Activated T-cell treated with anti-CD3 and anti-CD28 coated beads, Interleukin-2, amount 50 U/mL, for 4 hours (primary cell): ENCODE results near the gene BAG2. TPM values are rescaled to one million over a fixed set of nuclear protein-coding genes. Genes with fewer than 3 reads are reported as not detected.

Experiments
- ATAC-seq, 2 donors: fragments of 200-7000 bp; cut with Tn5 transposase; one replicate each; pipeline ENCODE4 v1.10.0; 2021
- DNase-seq: peaks from one replicate; pipeline ENCODE4 v3.0.0-alpha.2; 2020
- H3K27me3 Mint-ChIP-seq: one replicate; pipeline ENCODE4 v1.8.0; 2021; ENCODE audit warnings: low read depth, mixed read lengths
- H3K36me3 Mint-ChIP-seq: one replicate; pipeline ENCODE4 v1.8.0; 2022; ENCODE audit warnings: mixed read lengths; ENCODE audit not compliant: insufficient read depth
- H3K4me1 Mint-ChIP-seq: one replicate; pipeline ENCODE4 v1.8.0; 2021; ENCODE audit warnings: low read depth, mixed read lengths
- H3K4me3 Mint-ChIP-seq: one replicate; pipeline ENCODE4 v1.8.0; 2021; ENCODE audit warnings: mild to moderate bottlenecking, moderate library complexity, mixed read lengths
- H3K9me3 Mint-ChIP-seq: one replicate; pipeline ENCODE4 v1.8.0; 2021; ENCODE audit warnings: mixed read lengths
- total RNA-seq, 3 donors: library from RNA; stranded (reverse); gene quantifications; one replicate each; pipeline ENCODE4 v1.2.1, GENCODE V29; 2021

BAG2 gene
- 1 to 10 TPM; 6.3 to 7.2 (median 6.9) TPM for total RNA-seq

DNA sequence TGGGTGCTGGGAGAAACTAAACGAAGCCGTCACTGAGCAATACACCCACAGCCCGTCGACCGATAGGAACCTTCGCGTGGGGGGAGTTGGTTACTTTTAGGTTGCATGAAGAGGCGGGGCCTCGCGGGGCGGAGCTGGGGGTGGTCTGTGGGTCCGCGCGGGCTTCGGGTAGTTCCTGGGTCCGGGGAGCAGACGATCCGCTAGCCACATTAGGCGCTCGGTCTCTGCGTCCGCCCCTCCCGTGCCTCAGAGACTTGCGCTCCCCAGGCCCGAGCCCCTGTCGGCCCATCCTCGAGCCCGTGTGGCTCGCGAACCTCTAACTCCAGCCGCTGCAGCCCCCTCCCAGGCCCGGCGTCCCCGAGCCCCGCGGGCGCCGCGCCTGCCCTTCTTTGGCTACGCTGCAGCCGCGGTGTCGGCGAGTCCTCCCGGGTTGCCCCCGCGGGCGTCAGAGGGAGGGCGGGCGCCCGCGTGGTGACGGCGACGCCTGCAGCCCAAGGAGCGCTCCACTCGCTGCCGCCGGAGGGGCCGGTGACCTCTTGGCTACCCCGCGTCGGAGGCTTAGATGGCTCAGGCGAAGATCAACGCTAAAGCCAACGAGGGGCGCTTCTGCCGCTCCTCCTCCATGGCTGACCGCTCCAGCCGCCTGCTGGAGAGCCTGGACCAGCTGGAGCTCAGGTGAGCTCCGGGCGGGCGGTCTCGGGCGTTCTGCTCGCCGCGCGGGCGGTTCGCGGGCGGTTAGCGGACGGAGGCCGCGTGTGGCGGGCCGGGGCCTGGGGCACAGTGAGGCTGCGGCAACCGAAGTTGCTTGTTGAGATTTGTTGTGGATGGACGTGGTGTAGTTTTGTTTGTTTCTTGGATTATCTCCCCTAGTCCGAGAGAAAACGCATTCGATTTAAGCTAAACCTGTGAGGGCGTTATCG, at the start of gene BAG2:
Gene BAG2 (plus strand): TSS at position 191 of the 920 bp plus-strand sequence. CDS start 372 bp downstream, at position 563.
- no peaks in the 10 kb centered on the region for H3K9me3 Mint-ChIP-seq
- ATAC-seq (peak; percentile 89 to 90), DNase-seq (peak; percentile 82)
- H3K4me3 Mint-ChIP-seq: peak within 1 kb of the TSS; percentile 91
- no peaks in the 10 kb centered on the region for H3K27me3 Mint-ChIP-seq
- H3K4me1 Mint-ChIP-seq: peaks cover 33% of the 10 kb centered on the region
- peaks cover 4% of the 10 kb centered on the region for H3K36me3 Mint-ChIP-seq

DNA sequence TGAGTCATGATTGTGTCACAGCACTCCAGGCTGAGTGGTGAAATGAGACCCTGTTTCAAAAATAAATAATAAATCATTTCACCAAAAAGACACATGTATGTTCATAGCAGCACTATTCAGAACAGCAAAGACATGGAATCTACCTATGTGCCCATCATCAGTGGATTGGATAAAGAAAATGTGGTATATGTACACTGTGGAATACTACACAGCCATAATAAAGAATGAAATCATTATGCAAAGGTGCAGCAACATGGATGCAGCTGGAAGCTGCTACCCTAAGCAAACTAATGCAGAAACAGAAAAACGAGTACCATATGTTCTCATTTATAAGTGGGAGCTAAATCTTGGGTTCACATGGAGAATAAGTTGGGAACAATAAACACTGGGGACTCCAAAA, 49.0 kb upstream of the BAG2 start:
- DNase-seq: no peak

DNA sequence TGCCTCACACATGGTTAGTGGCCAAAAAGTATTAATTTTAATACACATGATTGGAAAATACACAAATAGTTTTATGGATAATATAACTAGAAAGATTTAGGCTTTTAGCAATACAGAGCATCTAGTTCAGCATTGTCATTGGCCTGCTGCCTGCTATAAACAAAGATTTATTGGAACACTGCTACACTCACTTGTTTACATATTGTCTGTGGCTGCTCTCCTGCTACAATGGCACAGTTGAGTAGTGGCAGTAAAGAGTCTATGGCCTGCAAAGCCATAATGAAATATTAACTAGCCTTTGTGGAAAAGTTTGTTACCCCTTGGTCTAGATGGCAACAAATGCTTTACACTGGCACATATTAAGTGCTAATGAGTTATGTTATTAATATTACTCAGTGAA, 44.4 kb upstream of the BAG2 start:
- H3K27me3 Mint-ChIP-seq: no peaks in the 10 kb centered on the region
- peaks cover 3% of the 10 kb centered on the region for H3K4me1 Mint-ChIP-seq
- no peak overlapping the region for H3K4me3 Mint-ChIP-seq
- H3K36me3 Mint-ChIP-seq: peaks cover 24% of the 10 kb centered on the region
- DNase-seq: no peak
- no peak for ATAC-seq
- H3K9me3 Mint-ChIP-seq: no peaks in the 10 kb centered on the region

More for the DNA sequence above, 49.0 kb upstream of the BAG2 start:
- Mint-ChIP-seq H3K36me3 (peaks cover 38% of the 10 kb centered on the region), H3K4me1 (peaks cover 14% of the 10 kb centered on the region), H3K27me3 (no peaks in the 10 kb centered on the region), H3K9me3 (no peaks in the 10 kb centered on the region), H3K4me3 (no peak overlapping the region)
- ATAC-seq: no peak

DNA sequence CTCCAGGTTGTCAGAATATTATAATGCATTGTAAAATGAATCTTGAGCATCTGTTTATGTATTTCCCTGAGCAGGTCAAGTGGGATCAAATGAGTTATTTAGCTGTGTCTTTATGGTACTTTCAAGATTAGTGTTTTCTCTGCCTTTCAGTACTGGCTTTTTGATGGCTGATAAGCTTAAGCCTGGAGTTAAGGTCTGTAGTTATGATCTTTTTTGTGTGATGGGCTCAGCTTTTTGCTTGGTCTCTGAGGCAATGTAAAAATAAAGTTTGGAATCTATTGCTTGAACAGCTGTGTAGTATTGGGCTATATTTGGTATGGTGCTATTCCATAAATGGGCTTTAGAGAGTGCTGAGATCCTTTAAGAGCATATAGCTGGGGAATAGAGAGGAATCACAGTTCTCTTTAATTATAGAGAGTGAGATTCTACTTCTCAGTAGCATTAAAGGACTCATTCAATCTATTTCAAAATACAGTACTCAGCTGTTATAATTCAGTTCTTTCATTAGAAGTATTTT, 41.4 kb upstream of the BAG2 start:
- no peaks in the 10 kb centered on the region for H3K4me1 Mint-ChIP-seq

DNA sequence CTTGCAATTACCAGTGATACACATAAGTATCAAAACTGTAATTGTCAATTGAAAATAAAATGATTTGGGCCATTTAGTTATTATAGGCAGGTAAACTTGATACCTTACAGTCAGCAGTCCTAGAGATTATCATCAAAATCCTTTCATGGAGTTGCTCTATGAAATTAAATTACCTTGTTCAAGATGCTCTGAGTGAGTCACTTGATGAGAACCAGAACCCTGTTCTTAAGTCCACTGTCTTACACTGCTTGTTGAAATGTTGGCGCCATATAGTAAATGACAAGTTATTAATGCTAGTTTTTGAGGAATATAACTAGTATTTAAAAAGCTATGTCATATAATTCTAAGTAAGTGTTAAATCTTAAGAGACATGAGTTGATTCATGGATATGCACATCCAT, 37.2 kb upstream of the BAG2 start:
- H3K4me3 Mint-ChIP-seq: no peak overlapping the region
- no peaks in the 10 kb centered on the region for H3K27me3 Mint-ChIP-seq
- H3K9me3 Mint-ChIP-seq: no peaks in the 10 kb centered on the region
- H3K36me3 Mint-ChIP-seq: peaks cover 35% of the 10 kb centered on the region
- no peak for DNase-seq
- ATAC-seq: no peak
- peaks cover 2% of the 10 kb centered on the region for H3K4me1 Mint-ChIP-seq

More for the DNA sequence above, 41.4 kb upstream of the BAG2 start:
- ATAC-seq: no peak
- no peak for DNase-seq
- Mint-ChIP-seq H3K9me3 (no peaks in the 10 kb centered on the region), H3K27me3 (no peaks in the 10 kb centered on the region), H3K4me3 (no peak overlapping the region), H3K36me3 (peaks cover 28% of the 10 kb centered on the region)

DNA sequence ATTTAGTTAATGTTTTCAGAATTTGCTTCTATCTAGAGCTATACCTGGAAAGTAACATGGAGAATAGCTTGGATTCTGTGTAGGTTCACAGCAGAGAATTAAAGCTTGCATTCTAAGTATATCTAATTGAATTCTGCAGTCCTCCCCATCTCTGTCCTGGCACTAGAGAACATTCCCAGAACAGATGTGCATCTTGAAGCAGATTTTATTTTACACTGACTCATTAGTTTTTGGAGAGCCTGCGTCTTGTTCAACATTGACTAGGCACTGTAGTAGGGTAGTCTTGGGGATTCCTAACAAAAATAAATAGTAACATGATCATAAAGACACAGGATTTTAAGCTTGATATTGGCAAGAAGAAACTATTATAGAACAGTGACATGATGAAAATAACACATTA, 36.2 kb upstream of the BAG2 start:
- Mint-ChIP-seq H3K4me3 (no peak overlapping the region), H3K4me1 (peaks cover 2% of the 10 kb centered on the region), H3K27me3 (no peaks in the 10 kb centered on the region), H3K9me3 (no peaks in the 10 kb centered on the region), H3K36me3 (peaks cover 39% of the 10 kb centered on the region)
- ATAC-seq: no peak
- no peak for DNase-seq

DNA sequence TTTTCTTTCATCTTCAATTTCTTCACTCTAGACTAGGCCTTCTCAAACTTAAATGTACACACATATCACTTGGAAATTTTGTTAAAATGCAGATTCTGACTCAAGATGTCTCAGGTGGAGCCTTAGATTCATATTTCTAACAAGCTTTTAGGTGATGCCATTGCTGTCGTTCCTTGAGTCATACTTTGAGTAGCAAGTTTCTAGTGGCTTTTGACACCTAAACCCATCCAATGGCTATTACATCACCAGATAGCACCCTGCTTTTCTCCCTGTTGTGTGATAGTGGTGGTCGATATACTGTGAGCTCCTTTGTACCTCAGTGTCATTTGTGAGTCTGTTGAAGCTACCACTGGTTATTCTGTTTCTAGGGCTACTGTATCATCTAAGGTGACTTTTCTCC, 34.8 kb upstream of the BAG2 start:
- H3K9me3 Mint-ChIP-seq: no peaks in the 10 kb centered on the region
- peaks cover 49% of the 10 kb centered on the region for H3K36me3 Mint-ChIP-seq
- no peaks in the 10 kb centered on the region for H3K27me3 Mint-ChIP-seq
- H3K4me3 Mint-ChIP-seq: no peak overlapping the region
- H3K4me1 Mint-ChIP-seq: peaks cover 2% of the 10 kb centered on the region
- peak; percentile 57 to 66 for ATAC-seq
- DNase-seq: no peak

DNA sequence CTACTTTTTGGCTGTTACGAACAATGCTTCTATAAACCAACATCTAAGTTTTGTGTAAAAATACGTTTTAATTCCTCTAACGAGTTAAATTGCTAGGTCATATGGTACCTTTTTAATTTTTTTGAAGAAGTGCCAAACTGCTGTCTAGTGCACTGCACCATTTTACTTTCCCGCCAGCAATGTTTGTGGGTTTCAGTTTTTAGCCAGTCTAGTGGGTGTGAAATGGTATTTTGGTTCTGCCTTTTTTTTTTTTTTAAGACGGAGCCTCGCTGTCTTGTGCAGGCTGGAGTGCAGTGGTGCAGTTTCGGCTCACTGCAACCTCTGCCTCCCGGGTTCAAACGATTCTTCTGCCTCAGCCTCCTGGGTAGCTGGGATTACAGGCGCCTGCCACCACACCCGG, 34.1 kb upstream of the BAG2 start:
- DNase-seq (no peak), ATAC-seq (no peak)
- Mint-ChIP-seq H3K36me3 (peaks cover 51% of the 10 kb centered on the region), H3K27me3 (no peaks in the 10 kb centered on the region), H3K9me3 (no peaks in the 10 kb centered on the region), H3K4me1 (peaks cover 2% of the 10 kb centered on the region), H3K4me3 (no peak overlapping the region)

DNA sequence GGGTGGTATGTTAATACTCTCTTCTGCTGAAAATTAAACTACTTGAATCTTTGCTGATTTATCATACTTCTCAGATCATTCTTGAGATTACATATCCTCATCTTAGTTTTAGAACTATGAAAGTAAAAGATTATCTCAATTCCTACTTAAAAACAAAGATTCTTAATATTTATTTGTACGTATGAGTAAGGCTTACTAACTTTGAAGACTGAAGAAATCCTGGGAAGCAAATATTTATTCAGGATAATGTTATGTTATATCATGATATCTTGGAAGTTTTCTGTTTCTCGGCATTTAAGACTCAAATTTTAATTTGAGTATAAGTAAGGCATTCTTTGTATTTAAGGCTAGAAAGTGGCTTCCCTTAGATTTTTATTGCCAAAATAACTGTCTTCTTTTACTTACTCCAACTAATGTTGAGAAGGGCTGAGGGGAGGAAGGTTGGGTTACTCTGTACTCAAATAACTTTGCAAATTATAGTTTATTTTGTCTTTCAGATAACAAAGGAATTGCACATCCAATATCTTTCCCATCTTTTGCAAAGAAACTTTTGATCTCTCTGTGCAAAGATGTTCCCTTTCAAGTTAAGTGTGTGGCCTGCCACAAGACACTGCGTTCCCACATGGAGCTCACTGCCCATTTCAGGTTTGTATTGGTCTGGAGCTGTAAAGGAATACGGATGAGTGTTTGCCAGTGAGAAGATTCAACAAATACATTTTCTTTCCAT, 30.5 kb upstream of the BAG2 start:
- no peak for DNase-seq
- Mint-ChIP-seq H3K4me3 (no peak overlapping the region), H3K36me3 (peaks cover 51% of the 10 kb centered on the region), H3K9me3 (no peaks in the 10 kb centered on the region), H3K27me3 (no peaks in the 10 kb centered on the region), H3K4me1 (peaks cover 2% of the 10 kb centered on the region)
- no peak for ATAC-seq

DNA sequence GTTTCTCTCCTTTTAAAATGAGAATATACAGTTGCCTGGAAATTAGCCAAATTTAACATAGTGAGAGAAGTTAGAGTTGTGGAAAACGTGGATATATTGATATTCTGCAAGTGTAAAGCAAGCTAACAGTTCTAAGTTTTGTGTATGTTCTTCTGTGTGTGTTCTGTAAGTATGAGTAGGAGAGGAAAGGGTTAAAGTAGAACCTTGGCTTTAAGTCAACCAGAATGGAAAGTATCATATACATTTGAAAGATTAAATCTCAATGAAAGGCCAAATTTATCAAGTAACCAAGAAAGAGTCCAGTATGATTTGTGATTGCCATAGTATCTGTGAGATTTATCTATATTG, 30.0 kb upstream of the BAG2 start:
- Mint-ChIP-seq H3K36me3 (peaks cover 46% of the 10 kb centered on the region), H3K4me3 (no peak overlapping the region)

DNA sequence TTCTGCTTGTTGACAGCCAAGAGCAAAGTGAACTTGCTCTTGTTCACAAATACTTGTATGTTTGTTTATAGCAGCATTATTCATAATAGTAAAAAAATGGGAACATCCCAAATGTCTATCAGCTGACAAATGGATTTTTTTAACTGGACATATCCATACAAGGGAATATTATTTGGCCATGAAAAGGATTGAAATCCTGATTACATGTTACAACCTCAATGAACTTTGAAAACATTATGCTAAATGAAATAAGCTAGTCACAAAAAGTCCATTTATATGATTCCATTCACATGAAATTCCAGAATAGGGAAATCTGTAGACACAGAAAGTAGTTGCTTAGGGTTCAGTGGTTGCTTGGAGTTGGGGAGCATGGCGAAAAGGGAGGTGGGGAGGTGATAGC, 28.4 kb upstream of the BAG2 start:
- H3K27me3 Mint-ChIP-seq: no peaks in the 10 kb centered on the region
- H3K36me3 Mint-ChIP-seq: peaks cover 52% of the 10 kb centered on the region
- peaks cover 15% of the 10 kb centered on the region for H3K4me1 Mint-ChIP-seq
- H3K4me3 Mint-ChIP-seq: no peak overlapping the region
- no peak for DNase-seq
- no peak for ATAC-seq
- H3K9me3 Mint-ChIP-seq: no peaks in the 10 kb centered on the region

More for the DNA sequence above, 30.0 kb upstream of the BAG2 start:
- Mint-ChIP-seq H3K27me3 (no peaks in the 10 kb centered on the region), H3K4me1 (peaks cover 3% of the 10 kb centered on the region), H3K9me3 (no peaks in the 10 kb centered on the region)
- DNase-seq (no peak), ATAC-seq (no peak)

DNA sequence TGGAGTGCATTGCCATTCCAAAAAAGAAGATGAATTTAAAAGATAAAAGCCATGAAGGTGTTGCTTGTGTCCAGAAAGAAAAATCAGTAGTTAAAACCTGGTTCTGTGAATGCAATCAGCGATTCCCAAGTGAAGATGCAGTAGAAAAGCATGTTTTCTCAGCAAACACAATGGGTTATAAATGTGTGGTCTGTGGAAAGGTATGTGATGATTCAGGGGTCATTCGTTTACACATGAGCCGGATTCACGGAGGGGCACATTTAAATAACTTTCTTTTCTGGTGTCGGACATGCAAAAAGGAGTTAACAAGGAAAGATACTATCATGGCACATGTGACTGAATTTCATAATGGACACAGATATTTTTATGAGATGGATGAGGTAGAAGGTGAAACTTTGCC, 24.7 kb upstream of the BAG2 start:
- Mint-ChIP-seq H3K4me1 (peaks cover 15% of the 10 kb centered on the region), H3K9me3 (no peaks in the 10 kb centered on the region), H3K27me3 (no peaks in the 10 kb centered on the region), H3K4me3 (no peak overlapping the region), H3K36me3 (peaks cover 44% of the 10 kb centered on the region)
- ATAC-seq (no peak), DNase-seq (no peak)

DNA sequence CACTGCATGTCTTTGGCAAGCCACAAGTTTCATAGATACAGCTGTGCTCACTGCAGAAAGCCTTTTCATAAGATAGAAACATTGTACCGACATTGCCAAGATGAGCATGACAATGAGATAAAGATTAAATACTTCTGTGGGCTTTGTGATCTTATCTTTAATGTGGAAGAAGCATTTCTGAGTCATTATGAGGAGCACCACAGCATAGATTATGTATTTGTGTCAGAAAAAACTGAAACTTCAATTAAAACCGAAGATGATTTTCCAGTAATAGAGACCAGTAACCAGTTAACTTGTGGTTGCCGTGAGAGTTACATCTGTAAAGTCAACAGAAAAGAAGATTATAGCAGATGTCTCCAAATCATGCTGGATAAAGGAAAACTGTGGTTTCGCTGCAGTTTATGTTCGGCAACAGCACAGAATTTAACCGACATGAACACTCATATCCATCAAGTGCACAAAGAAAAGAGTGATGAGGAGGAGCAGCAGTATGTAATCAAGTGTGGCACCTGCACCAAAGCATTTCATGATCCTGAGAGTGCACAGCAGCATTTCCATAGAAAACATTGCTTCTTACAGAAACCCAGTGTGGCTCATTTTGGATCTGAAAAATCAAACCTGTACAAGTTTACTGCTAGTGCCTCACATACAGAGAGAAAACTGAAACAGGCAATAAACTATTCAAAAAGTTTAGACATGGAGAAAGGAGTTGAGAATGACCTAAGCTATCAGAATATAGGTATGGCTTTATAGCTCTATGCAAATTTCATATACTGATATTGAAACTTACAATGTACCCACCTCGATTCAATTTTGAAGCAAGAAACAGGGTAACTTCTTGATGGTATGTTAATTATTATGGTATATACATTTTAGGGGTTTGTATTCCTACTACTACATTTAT, 23.9 kb upstream of the BAG2 start:
- Mint-ChIP-seq H3K4me3 (no peak overlapping the region), H3K36me3 (peaks cover 44% of the 10 kb centered on the region), H3K27me3 (no peaks in the 10 kb centered on the region)

DNA sequence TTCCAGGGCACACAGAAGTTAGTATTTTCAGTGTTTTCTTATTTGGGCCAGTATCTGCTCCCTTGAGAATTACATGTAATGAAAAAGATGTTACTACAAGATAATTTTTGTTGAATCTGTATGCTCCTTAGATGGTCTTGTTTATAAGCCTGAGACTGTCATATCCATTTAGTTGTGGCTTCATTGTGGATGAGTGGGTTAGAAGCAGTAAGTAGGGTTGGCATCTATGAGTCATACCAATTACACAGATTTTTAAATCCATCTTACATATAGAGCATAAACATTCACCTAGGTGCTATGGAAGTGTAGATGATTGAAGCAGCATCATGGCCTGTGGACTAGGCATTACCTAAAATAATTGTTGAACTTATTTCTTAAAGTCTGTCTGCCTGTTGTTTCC, 13.5 kb upstream of the BAG2 start:
- H3K4me1 Mint-ChIP-seq: peaks cover 3% of the 10 kb centered on the region
- ATAC-seq (peak; percentile 66 to 77), DNase-seq (no peak)
- H3K27me3 Mint-ChIP-seq: no peaks in the 10 kb centered on the region
- no peaks in the 10 kb centered on the region for H3K9me3 Mint-ChIP-seq
- H3K4me3 Mint-ChIP-seq: no peak overlapping the region
- H3K36me3 Mint-ChIP-seq: peaks cover 35% of the 10 kb centered on the region

More for the DNA sequence above, 23.9 kb upstream of the BAG2 start:
- ATAC-seq (peak; percentile 86), DNase-seq (no peak)
- H3K9me3 Mint-ChIP-seq: no peaks in the 10 kb centered on the region
- peaks cover 15% of the 10 kb centered on the region for H3K4me1 Mint-ChIP-seq
